Astrocyte of the cerebellum (primary cell): ENCODE results near the gene ZNF473.

Experiments used
- DNase-seq: peaks from one replicate; pipeline ENCODE4 v3.0.0-alpha.2; 2011; ENCODE audit warnings: low read depth
- H3K4me3 ChIP-seq: 2 replicates; pipeline ENCODE4 v1.5.1; 2011; ENCODE audit warnings: mild to moderate bottlenecking, low read depth, low read length, moderate library complexity
- CTCF ChIP-seq: IDR thresholded peaks from 2 replicates; pipeline ENCODE4 v1.5.1; 2012; ENCODE audit warnings: low read length, low read depth, moderate library complexity, mild to moderate bottlenecking; ENCODE audit errors: missing control alignments
- in situ Hi-C: cut with HindIII; loops from 2 replicates; pipeline ENCODE4 v1.10.0; 2017; ENCODE audit warnings: low sequenced_read_pairs

ZNF473 gene

DNA sequence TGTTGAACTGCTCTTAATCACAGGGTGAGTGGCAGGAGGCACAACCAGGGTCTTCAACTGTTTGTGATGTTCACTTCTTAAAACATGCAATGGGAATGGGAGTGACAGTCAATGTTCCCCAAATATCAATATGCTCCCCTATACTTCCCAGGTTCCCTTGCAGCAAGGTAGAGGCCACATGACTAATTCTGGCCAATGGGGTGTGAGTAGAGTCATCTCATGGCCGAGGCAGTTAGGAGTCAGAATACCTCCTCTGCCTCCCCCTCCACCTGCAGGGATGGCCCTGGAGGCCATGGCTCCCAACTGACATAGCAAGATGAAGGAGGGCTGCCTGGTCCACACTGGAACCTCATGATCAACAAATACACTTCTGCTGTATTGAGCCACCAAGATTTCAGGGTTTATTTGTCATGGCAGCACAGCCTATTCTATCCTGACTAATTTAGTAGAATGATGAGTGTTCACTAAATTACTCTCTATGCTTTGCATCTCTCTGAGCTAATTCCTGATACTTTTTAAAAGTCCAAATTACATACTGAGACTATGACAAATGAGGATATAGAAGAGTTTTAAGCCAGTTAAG, 9.5 kb upstream of the ZNF473 start:
- H3K4me3 ChIP-seq, result no peak overlapping the region
- no peak for DNase-seq
- TF ChIP-seq CTCF, result no peak
- in situ Hi-C loops, result no loop called here

- H3K4me3 ChIP-seq, result no peak overlapping the region
- DNase-seq, result no peak
- TF ChIP-seq CTCF, result no peak
- in situ Hi-C loops, result no loop called here
Observed at GRCh38 chr19:50020481-50020880, 5.3 kb upstream of the ZNF473 start.

- DNase-seq, result no peak
- in situ Hi-C loops, result no loop called here
- TF ChIP-seq CTCF, result no peak
- no peak overlapping the region for H3K4me3 ChIP-seq
Observed at GRCh38 chr19:50022823-50023222, 3.0 kb upstream of the ZNF473 start.

- DNase-seq, result no peak
- TF ChIP-seq CTCF, result no peak
- H3K4me3 ChIP-seq, result peak overlapping the region; percentile 94
- in situ Hi-C loops, result no loop called here
Observed at GRCh38 chr19:50024719-50025021, 1.1 kb upstream of the ZNF473 start.

- no peak for TF ChIP-seq CTCF
- in situ Hi-C loops, result no loop called here
- peak; percentile 100 for DNase-seq
- H3K4me3 ChIP-seq, result peak within 1 kb of the TSS; percentile 94
Observed at GRCh38 chr19:50025022-50025793, 597 bp upstream of the ZNF473 start, which contains the start of gene VRK3. Gene VRK3 (minus strand): TSS chr19:50025372. CDS start chr19:50016162, 9,210 bp downstream.

GRCh38 chr19:50026550-50026906, 723 bp downstream of the ZNF473 start:
- DNase-seq, result no peak
- TF ChIP-seq CTCF, result no peak
- in situ Hi-C loops, result no loop called here

More at GRCh38 chr19:50026550-50026906, 723 bp downstream of the ZNF473 start:
- peak overlapping the region; percentile 94 for H3K4me3 ChIP-seq
